WTC11 (cell line): ENCODE data around the gene CAPZB. TPM values are rescaled to one million over a fixed set of nuclear protein-coding genes. Genes with fewer than 3 reads are reported as not detected.
A peak's percentile ranks its signal among the peaks of the same experiment; 100 is the strongest.

Experiments used
- ATAC-seq: fragments of 200-7000 bp; cut with Tn5 transposase; 2 replicates; pipeline ENCODE4 v1.10.0; 2021; ENCODE audit warnings: mild to moderate bottlenecking, moderate library complexity
- CTCF ChIA-PET: fragments of 300-600 bp; sonication (Branson Sonifier 250); formaldehyde crosslinking; loops from one replicate; lab custom pipeline; 2021; ENCODE audit warnings: antibody characterized with exemption; lab: Charles Lee
- POLR2A ChIA-PET: fragments of 350-600 bp; sonication (Branson Sonifier 250); formaldehyde crosslinking; loops from one replicate; lab custom pipeline; 2021; ENCODE audit warnings: antibody characterized with exemption; lab: Charles Lee
- DNase-seq: peaks from one replicate; pipeline ENCODE4 v3.0.0; 2021; ENCODE audit warnings: low spot score
- H3K27ac Mint-ChIP-seq: 2 replicates; pipeline ENCODE4 v1.8.0; 2021; ENCODE audit warnings: mixed read lengths
- H3K27me3 Mint-ChIP-seq: 2 replicates; pipeline ENCODE4 v1.8.0; 2021; ENCODE audit warnings: low read depth, mild to moderate bottlenecking, moderate library complexity, mixed read lengths
- H3K36me3 Mint-ChIP-seq: 2 replicates; pipeline ENCODE4 v1.8.0; 2021; ENCODE audit warnings: mixed read lengths
- H3K4me1 Mint-ChIP-seq: 2 replicates; pipeline ENCODE4 v1.8.0; 2022; ENCODE audit warnings: mixed read lengths
- H3K4me3 Mint-ChIP-seq: 2 replicates; pipeline ENCODE4 v1.8.0; 2021; ENCODE audit warnings: mild to moderate bottlenecking, moderate library complexity, mixed read lengths
- H3K9me3 Mint-ChIP-seq: 2 replicates; pipeline ENCODE4 v1.8.0; 2021; ENCODE audit warnings: mixed read lengths
- ATF3 ChIP-seq: sonication (generic); formaldehyde crosslinking; conservative IDR thresholded peaks from 2 replicates; pipeline ENCODE4 v1.8.1; 2022; ENCODE audit warnings: mild to moderate bottlenecking, missing genetic modification reagents
- CREM ChIP-seq: sonication (generic); formaldehyde crosslinking; IDR thresholded peaks from 2 replicates; pipeline ENCODE4 v1.8.1; 2022; ENCODE audit warnings: mild to moderate bottlenecking, missing genetic modification reagents, moderate library complexity
- FOXP1 ChIP-seq: sonication (generic); formaldehyde crosslinking; IDR thresholded peaks from 2 replicates; pipeline ENCODE4 v1.8.0; 2022; ENCODE audit warnings: missing genetic modification reagents, mild to moderate bottlenecking, moderate library complexity, borderline replicate concordance
- GTF2I ChIP-seq: fragments of 250-450 bp; sonication (Bioruptor Pico); conservative IDR thresholded peaks from 2 replicates; pipeline ENCODE4 v1.4.0; 2021; ENCODE audit warnings: mild to moderate bottlenecking
- IRF1 ChIP-seq: sonication (generic); formaldehyde crosslinking; IDR thresholded peaks from 2 replicates; pipeline ENCODE4 v1.8.0; 2023; ENCODE audit warnings: missing genetic modification reagents
- KAT7 ChIP-seq: sonication (generic); formaldehyde crosslinking; IDR thresholded peaks from 2 replicates; pipeline ENCODE4 v1.8.1; 2023; ENCODE audit warnings: missing genetic modification reagents, mild to moderate bottlenecking, borderline replicate concordance
- MYBL2 ChIP-seq: sonication (generic); formaldehyde crosslinking; IDR thresholded peaks from 2 replicates; pipeline ENCODE4 v1.8.1; 2023; ENCODE audit warnings: mild to moderate bottlenecking, moderate library complexity, missing genetic modification reagents
- NFATC4 ChIP-seq: fragments of 250-450 bp; sonication (Bioruptor Pico); IDR thresholded peaks from 2 replicates; pipeline ENCODE4 v1.9.0; 2021; ENCODE audit warnings: mild to moderate bottlenecking
- NR2C2 ChIP-seq: sonication (generic); formaldehyde crosslinking; IDR thresholded peaks from 2 replicates; pipeline ENCODE4 v1.8.0; 2022; ENCODE audit warnings: mild to moderate bottlenecking, missing genetic modification reagents
- SMAD4 ChIP-seq: sonication (generic); formaldehyde crosslinking; IDR thresholded peaks from 2 replicates; pipeline ENCODE4 v1.8.0; 2022; ENCODE audit warnings: mild to moderate bottlenecking, missing genetic modification reagents
- USF2 ChIP-seq: sonication (generic); formaldehyde crosslinking; IDR thresholded peaks from 2 replicates; pipeline ENCODE4 v1.8.1; 2023; ENCODE audit warnings: mild to moderate bottlenecking, missing genetic modification reagents, moderate library complexity
- ZNF219 ChIP-seq: sonication (generic); formaldehyde crosslinking; IDR thresholded peaks from 2 replicates; pipeline ENCODE4 v1.8.0; 2023; ENCODE audit warnings: missing genetic modification reagents, mild to moderate bottlenecking, borderline replicate concordance
- ZNF232 ChIP-seq: sonication (generic); formaldehyde crosslinking; IDR thresholded peaks from 2 replicates; pipeline ENCODE4 v1.8.0; 2022; ENCODE audit warnings: mild to moderate bottlenecking, missing genetic modification reagents
- ZNF263 ChIP-seq: sonication (generic); formaldehyde crosslinking; IDR thresholded peaks from 2 replicates; pipeline ENCODE4 v1.8.1; 2022; ENCODE audit warnings: low read depth, mild to moderate bottlenecking, moderate library complexity, missing genetic modification reagents
- ZNF425 ChIP-seq: fragments of 250-450 bp; sonication (Bioruptor Pico); conservative IDR thresholded peaks from 2 replicates; pipeline ENCODE4 v1.9.0; 2021; ENCODE audit warnings: mild to moderate bottlenecking
- ZNF532 ChIP-seq: fragments of 250-450 bp; sonication (Bioruptor Pico); IDR thresholded peaks from 2 replicates; pipeline ENCODE4 v1.9.0; 2021; ENCODE audit warnings: mild to moderate bottlenecking, borderline replicate concordance
- total RNA-seq: library from RNA; stranded (reverse); gene quantifications from 3 replicates; pipeline ENCODE4 v1.2.3, GENCODE V29; 2021

The CAPZB gene
- total RNA-seq, 1 experiment from 2014 or later, result 348 TPM

GRCh38 chr1:19475296-19475695 is 10.0 kb downstream of the CAPZB start:
- Mint-ChIP-seq H3K27me3 (no peaks in the 10 kb centered on the region), H3K27ac (no peak overlapping the region), H3K36me3 (peaks cover 6% of the 10 kb centered on the region), H3K9me3 (no peaks in the 10 kb centered on the region), H3K4me3 (no peak overlapping the region), H3K4me1 (peaks cover 65% of the 10 kb centered on the region)
- TF ChIP-seq SMAD4 (CRISPR knock-in tag) (no peak), KAT7 (CRISPR knock-in tag) (no peak), ZNF219 (CRISPR knock-in tag) (no peak), ZNF425 (CRISPR knock-in tag) (no peak), ATF3 (no peak), MYBL2 (CRISPR knock-in tag) (no peak)
- DNase-seq (no peak), ATAC-seq (no peak)
- ChIA-PET POLR2A (no interaction called here), CTCF (no interaction called here)

- peaks cover 68% of the 10 kb centered on the region for H3K4me1 Mint-ChIP-seq
- ATAC-seq, result no peak
- H3K27ac Mint-ChIP-seq, result peak overlapping the region; percentile 16
- ChIA-PET CTCF (interaction anchor here (0.7 to 2.0 kb wide), 5 partner anchors 10 to 182 kb away, joined by 3 to 8 read pairs (median 5); no protein-coding TSS in a partner anchor), POLR2A (interaction anchor here (1.0 to 1.3 kb wide), 2 partner anchors 10 to 39 kb away, joined by 3 to 8 read pairs; no protein-coding TSS in a partner anchor)
- H3K27me3 Mint-ChIP-seq, result no peaks in the 10 kb centered on the region
- no peak for DNase-seq
- peaks cover 4% of the 10 kb centered on the region; the same call in 1 of the 2 replicates for H3K36me3 Mint-ChIP-seq
- H3K4me3 Mint-ChIP-seq, result no peak overlapping the region
- H3K9me3 Mint-ChIP-seq, result no peaks in the 10 kb centered on the region
- TF ChIP-seq GTF2I (CRISPR knock-in tag), result no peak
- no peak for TF ChIP-seq IRF1 (CRISPR knock-in tag)
- TF ChIP-seq ZNF532, result no peak
- no peak for TF ChIP-seq USF2 (CRISPR knock-in tag)
- TF ChIP-seq NFATC4, result no peak
- TF ChIP-seq ZNF263 (CRISPR knock-in tag), result no peak
- no peak for TF ChIP-seq NR2C2
- no peak for TF ChIP-seq CREM (CRISPR knock-in tag)
- no peak for TF ChIP-seq ZNF232 (CRISPR knock-in tag)
Observed at GRCh38 chr1:19472174-19472573, 13.2 kb downstream of the CAPZB start.

GRCh38 chr1:19469004-19469403 is 16.3 kb downstream of the CAPZB start:
- Mint-ChIP-seq H3K27ac (peak overlapping the region; percentile 75), H3K9me3 (peaks cover 3% of the 10 kb centered on the region; the same call in 1 of the 2 replicates), H3K27me3 (no peaks in the 10 kb centered on the region), H3K4me1 (peaks cover 76% of the 10 kb centered on the region), H3K4me3 (no peak overlapping the region), H3K36me3 (peaks cover 11% of the 10 kb centered on the region)
- TF ChIP-seq CREM (CRISPR knock-in tag) (no peak), FOXP1 (CRISPR knock-in tag) (no peak)
- DNase-seq (no peak), ATAC-seq (no peak)
- ChIA-PET POLR2A (no interaction called here), CTCF (no interaction called here)
